Kidney capillary endothelial cell (primary cell): ENCODE results near the gene TRIM43.
"Not testable (repeated sequence)": the region's sequence is repeated elsewhere in the genome, so short reads cannot be mapped to it uniquely, and the experiment has no call there.

ENCODE experiments used
- DNase-seq: peaks from one replicate; pipeline ENCODE4 v3.0.0-alpha.2; 2018; ENCODE audit warnings: low spot score

TRIM43 gene

GRCh38 chr2:95641787-95642186 is 50.0 kb downstream of the TRIM43 start:
- DNase-seq: not testable (repeated sequence)

- DNase-seq: not testable (repeated sequence)
Observed at GRCh38 chr2:95642360-95642759, 50.6 kb downstream of the TRIM43 start.

- not testable (repeated sequence) for DNase-seq
Observed at GRCh38 chr2:95642951-95643350, 51.1 kb downstream of the TRIM43 start.

GRCh38 chr2:95645312-95645711 is 53.5 kb downstream of the TRIM43 start:
- not testable (repeated sequence) for DNase-seq

- not testable (repeated sequence) for DNase-seq
Observed at GRCh38 chr2:95646274-95646994, 54.6 kb downstream of the TRIM43 start.

- not testable (repeated sequence) for DNase-seq
Observed at GRCh38 chr2:95648894-95649544, 57.2 kb downstream of the TRIM43 start.
